ENCODE data around the gene UNC13C.

The UNC13C gene

GRCh38 chr15:54066403-54066802 is 88.2 kb downstream of the UNC13C start:
- no peak overlapping the region for H3K4me2 ChIP-seq (ENCODE audit: low read length)
- H3K27ac ChIP-seq (ENCODE audit: low read depth, low read length): no peak overlapping the region
- H3K18ac ChIP-seq (ENCODE audit: low read length): no peak overlapping the region
- no peak overlapping the region for H4K8ac ChIP-seq (ENCODE audit: low read depth, low read length)
- no peak overlapping the region for H2BK5ac ChIP-seq (ENCODE audit: low read depth, low read length, poor library complexity)
- H2BK120ac ChIP-seq (ENCODE audit: insufficient read depth, low read length, poor library complexity): no peak overlapping the region
- no peak overlapping the region for H2BK12ac ChIP-seq (ENCODE audit: low read length)
- no peak for DNase-seq
- H3K9me3 ChIP-seq (ENCODE audit: insufficient read depth, low read depth, low read length): no peaks in the 10 kb centered on the region
- H3K79me2 ChIP-seq (ENCODE audit: control insufficient read depth, insufficient read depth, low read length, poor library complexity): no peaks in the 10 kb centered on the region
- H3K4ac ChIP-seq (ENCODE audit: low read depth, low read length): no peak overlapping the region
- WGBS (ENCODE audit: extremely low coverage, insufficient coverage, insufficient read length): no CpG with 5 or more reads among the region's 3 CpGs
- H3K23ac ChIP-seq (ENCODE audit: low read length): no peak overlapping the region
- peaks cover 0 to 3% of the 10 kb centered on the region in 2 experiments for H3K4me1 ChIP-seq (ENCODE audit: control insufficient read depth in 1 of 2, insufficient read depth in 2 of 2, low read length in 2 of 2)
- H3K14ac ChIP-seq (ENCODE audit: low read length): no peak overlapping the region
- no peak overlapping the region for H2AK5ac ChIP-seq (ENCODE audit: low read length)
- no peak overlapping the region for H2AFZ ChIP-seq (ENCODE audit: insufficient read depth, low read length, poor library complexity)
- H4K91ac ChIP-seq (ENCODE audit: low read depth, low read length): no peak overlapping the region
- no peak overlapping the region for H4K12ac ChIP-seq (ENCODE audit: low read depth, low read length)
- H3K4me3 ChIP-seq (ENCODE audit: low read depth, low read length): no peak overlapping the region
- peaks cover 2% of the 10 kb centered on the region for H3K79me1 ChIP-seq (ENCODE audit: low read length)
- no peaks in the 10 kb centered on the region for H3K36me3 ChIP-seq (ENCODE audit: control insufficient read depth in 1 of 2, insufficient read depth in 2 of 2, low read length in 2 of 2)
- H3K9ac ChIP-seq (ENCODE audit: low read length): no peak overlapping the region
- no peaks in the 10 kb centered on the region for H3K27me3 ChIP-seq (ENCODE audit: insufficient read depth, low read length)

GRCh38 chr15:54082836-54083492 is 104.7 kb downstream of the UNC13C start:
- Histone ChIP-seq H4K8ac (ENCODE audit: low read depth, low read length) (no peak overlapping the region), H3K4ac (ENCODE audit: low read depth, low read length) (no peak overlapping the region), H2BK5ac (ENCODE audit: low read depth, low read length, poor library complexity) (no peak overlapping the region), H3K14ac (ENCODE audit: low read length) (no peak overlapping the region), H3K27ac (ENCODE audit: low read depth, low read length) (no peak overlapping the region), H3K79me1 (ENCODE audit: low read length) (no peaks in the 10 kb centered on the region), H3K79me2 (ENCODE audit: control insufficient read depth, insufficient read depth, low read length, poor library complexity) (no peaks in the 10 kb centered on the region), H2BK120ac (ENCODE audit: insufficient read depth, low read length, poor library complexity) (no peak overlapping the region), H3K4me1 (ENCODE audit: control insufficient read depth in 1 of 2, insufficient read depth in 2 of 2, low read length in 2 of 2) (no peaks in the 10 kb centered on the region), H2BK12ac (ENCODE audit: low read length) (no peak overlapping the region), H3K4me3 (ENCODE audit: low read depth, low read length) (no peak overlapping the region), H3K9ac (ENCODE audit: low read length) (no peak overlapping the region), H3K4me2 (ENCODE audit: low read length) (no peak overlapping the region), H2AK5ac (ENCODE audit: low read length) (no peak overlapping the region), H4K91ac (ENCODE audit: low read depth, low read length) (no peak overlapping the region), H3K27me3 (ENCODE audit: insufficient read depth, low read length) (no peaks in the 10 kb centered on the region), H3K36me3 (ENCODE audit: control insufficient read depth in 1 of 2, insufficient read depth in 2 of 2, low read length in 2 of 2) (no peaks in the 10 kb centered on the region), H3K18ac (ENCODE audit: low read length) (no peak overlapping the region), H3K9me3 (ENCODE audit: insufficient read depth, low read depth, low read length) (no peaks in the 10 kb centered on the region), H2AFZ (ENCODE audit: insufficient read depth, low read length, poor library complexity) (no peak overlapping the region), H4K12ac (ENCODE audit: low read depth, low read length) (no peak overlapping the region), H3K23ac (ENCODE audit: low read length) (no peak overlapping the region)
- DNase-seq: peak in 1 of 2 donors; percentile 41
- no CpG with 5 or more reads among the region's 7 CpGs for WGBS (ENCODE audit: extremely low coverage, insufficient coverage, insufficient read length)

GRCh38 chr15:54083501-54083900 is 105.3 kb downstream of the UNC13C start:
- H4K8ac ChIP-seq (ENCODE audit: low read depth, low read length): no peak overlapping the region
- H3K36me3 ChIP-seq (ENCODE audit: control insufficient read depth in 1 of 2, insufficient read depth in 2 of 2, low read length in 2 of 2): no peaks in the 10 kb centered on the region
- H3K14ac ChIP-seq (ENCODE audit: low read length): no peak overlapping the region
- no peak overlapping the region for H3K18ac ChIP-seq (ENCODE audit: low read length)
- no peak overlapping the region for H3K4me2 ChIP-seq (ENCODE audit: low read length)
- DNase-seq: no peak
- no peak overlapping the region for H3K4ac ChIP-seq (ENCODE audit: low read depth, low read length)
- no CpG with 5 or more reads among the region's 4 CpGs for WGBS (ENCODE audit: extremely low coverage, insufficient coverage, insufficient read length)
- H3K79me2 ChIP-seq (ENCODE audit: control insufficient read depth, insufficient read depth, low read length, poor library complexity): no peaks in the 10 kb centered on the region
- no peak overlapping the region for H3K23ac ChIP-seq (ENCODE audit: low read length)
- no peak overlapping the region for H4K12ac ChIP-seq (ENCODE audit: low read depth, low read length)
- no peak overlapping the region for H3K27ac ChIP-seq (ENCODE audit: low read depth, low read length)
- H2BK5ac ChIP-seq (ENCODE audit: low read depth, low read length, poor library complexity): no peak overlapping the region
- H3K79me1 ChIP-seq (ENCODE audit: low read length): no peaks in the 10 kb centered on the region
- no peak overlapping the region for H3K4me3 ChIP-seq (ENCODE audit: low read depth, low read length)
- no peak overlapping the region for H3K9ac ChIP-seq (ENCODE audit: low read length)
- H3K4me1 ChIP-seq (ENCODE audit: control insufficient read depth in 1 of 2, insufficient read depth in 2 of 2, low read length in 2 of 2): peaks cover 0 to 2% of the 10 kb centered on the region in 2 experiments
- no peak overlapping the region for H2AFZ ChIP-seq (ENCODE audit: insufficient read depth, low read length, poor library complexity)
- no peaks in the 10 kb centered on the region for H3K9me3 ChIP-seq (ENCODE audit: insufficient read depth, low read depth, low read length)
- no peak overlapping the region for H2BK12ac ChIP-seq (ENCODE audit: low read length)
- no peak overlapping the region for H2BK120ac ChIP-seq (ENCODE audit: insufficient read depth, low read length, poor library complexity)
- H2AK5ac ChIP-seq (ENCODE audit: low read length): no peak overlapping the region
- H3K27me3 ChIP-seq (ENCODE audit: insufficient read depth, low read length): no peaks in the 10 kb centered on the region
- no peak overlapping the region for H4K91ac ChIP-seq (ENCODE audit: low read depth, low read length)

- H3K4me2 ChIP-seq (ENCODE audit: low read length): no peak overlapping the region
- H3K27ac ChIP-seq (ENCODE audit: low read depth, low read length): no peak overlapping the region
- no peak overlapping the region for H3K23ac ChIP-seq (ENCODE audit: low read length)
- peaks cover 0 to 5% of the 10 kb centered on the region in 2 experiments for H3K4me1 ChIP-seq (ENCODE audit: control insufficient read depth in 1 of 2, insufficient read depth in 2 of 2, low read length in 2 of 2)
- no peak overlapping the region for H2AK5ac ChIP-seq (ENCODE audit: low read length)
- WGBS (ENCODE audit: extremely low coverage, insufficient coverage, insufficient read length): no CpG with 5 or more reads among the region's 7 CpGs
- H2BK120ac ChIP-seq (ENCODE audit: insufficient read depth, low read length, poor library complexity): no peak overlapping the region
- no peaks in the 10 kb centered on the region for H3K79me2 ChIP-seq (ENCODE audit: control insufficient read depth, insufficient read depth, low read length, poor library complexity)
- no peak overlapping the region for H2AFZ ChIP-seq (ENCODE audit: insufficient read depth, low read length, poor library complexity)
- no peak overlapping the region for H3K14ac ChIP-seq (ENCODE audit: low read length)
- H3K27me3 ChIP-seq (ENCODE audit: insufficient read depth, low read length): no peaks in the 10 kb centered on the region
- no peak overlapping the region for H3K4ac ChIP-seq (ENCODE audit: low read depth, low read length)
- H4K12ac ChIP-seq (ENCODE audit: low read depth, low read length): no peak overlapping the region
- DNase-seq: no peak
- H2BK5ac ChIP-seq (ENCODE audit: low read depth, low read length, poor library complexity): no peak overlapping the region
- H4K91ac ChIP-seq (ENCODE audit: low read depth, low read length): no peak overlapping the region
- no peaks in the 10 kb centered on the region for H3K79me1 ChIP-seq (ENCODE audit: low read length)
- no peak overlapping the region for H3K9ac ChIP-seq (ENCODE audit: low read length)
- no peak overlapping the region for H2BK12ac ChIP-seq (ENCODE audit: low read length)
- H3K18ac ChIP-seq (ENCODE audit: low read length): no peak overlapping the region
- H3K4me3 ChIP-seq (ENCODE audit: low read depth, low read length): no peak overlapping the region
- no peak overlapping the region for H4K8ac ChIP-seq (ENCODE audit: low read depth, low read length)
- no peaks in the 10 kb centered on the region for H3K9me3 ChIP-seq (ENCODE audit: insufficient read depth, low read depth, low read length)
- no peaks in the 10 kb centered on the region for H3K36me3 ChIP-seq (ENCODE audit: control insufficient read depth in 1 of 2, insufficient read depth in 2 of 2, low read length in 2 of 2)
Observed at GRCh38 chr15:54083991-54084390, 105.8 kb downstream of the UNC13C start.

Data from trophoblast cell (in vitro differentiated cells and primary cell).